Skin epidermis (tissue), 12 donors: ENCODE data around the gene TCERG1.
A peak's percentile ranks its signal among the peaks of the same experiment; 100 is the strongest.

Experiments
- H3K27ac ChIP-seq, 21 experiments: fragments of 200-600 bp; sonication (generic) in 11 of 21; one replicate each; pipeline ENCODE4 v1.5.0; 2020; ENCODE audit warnings: mild to moderate bottlenecking in 3 of 21, inconsistent platforms in 2 of 21, moderate library complexity in 2 of 21
- H3K4me3 ChIP-seq, 7 experiments: fragments of 200-600 bp; sonication (generic) in 2 of 7; one replicate each; pipeline ENCODE4 v1.5.0; 2020; ENCODE audit warnings: inconsistent platforms in 2 of 7, mild to moderate bottlenecking in 2 of 7, moderate library complexity in 1 of 7

Gene TCERG1

DNA sequence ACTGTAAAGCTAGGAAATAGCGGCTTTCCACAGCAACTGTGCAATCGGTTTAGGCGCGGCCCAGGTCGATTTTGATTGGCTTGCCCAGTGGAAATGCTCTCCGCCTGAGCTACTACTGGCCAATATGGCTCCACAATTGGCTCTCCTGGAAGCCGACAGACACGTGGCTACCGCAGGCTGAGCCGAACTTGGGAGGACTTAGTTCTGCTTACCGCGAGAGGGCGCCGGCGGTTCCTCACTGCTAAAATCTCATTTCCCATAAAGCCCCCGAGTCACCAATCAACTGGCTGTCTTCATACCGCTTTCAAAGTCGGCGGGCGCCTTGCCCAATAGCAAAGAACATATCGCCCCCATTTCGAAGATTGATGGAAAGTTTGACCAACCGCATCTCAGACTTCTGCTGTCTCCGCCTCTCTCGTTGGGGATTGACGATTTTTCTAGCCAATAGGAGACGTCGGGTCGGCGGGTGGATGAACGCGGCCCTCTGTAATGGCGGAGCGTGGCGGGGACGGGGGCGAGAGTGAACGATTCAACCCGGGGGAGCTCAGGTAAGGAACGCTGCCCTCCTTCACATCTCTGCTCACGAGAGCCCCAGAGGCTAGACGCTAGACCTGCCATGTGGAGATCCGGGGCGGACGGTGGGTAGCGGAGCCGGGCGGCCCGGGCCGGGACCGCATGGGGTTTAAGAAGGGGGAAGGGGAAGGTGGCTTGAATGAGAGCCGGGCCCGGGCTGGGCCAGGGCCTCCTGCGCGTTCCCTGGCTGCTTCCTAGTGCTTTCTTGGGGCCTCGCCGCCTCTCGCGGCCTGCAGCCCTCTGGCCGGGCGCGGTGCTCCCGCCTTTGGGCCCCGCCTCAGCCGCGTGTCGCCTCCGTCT, at the start of gene TCERG1:
Gene TCERG1 (plus strand): TSS at position 473 of the 873 bp plus-strand sequence. CDS start 17 bp downstream, at position 490.
- Histone ChIP-seq H3K27ac (peak within 1 kb of the TSS; percentile 90 to 100 (median 97)), H3K4me3 (peak within 1 kb of the TSS; percentile 89 to 100 (median 97))

DNA sequence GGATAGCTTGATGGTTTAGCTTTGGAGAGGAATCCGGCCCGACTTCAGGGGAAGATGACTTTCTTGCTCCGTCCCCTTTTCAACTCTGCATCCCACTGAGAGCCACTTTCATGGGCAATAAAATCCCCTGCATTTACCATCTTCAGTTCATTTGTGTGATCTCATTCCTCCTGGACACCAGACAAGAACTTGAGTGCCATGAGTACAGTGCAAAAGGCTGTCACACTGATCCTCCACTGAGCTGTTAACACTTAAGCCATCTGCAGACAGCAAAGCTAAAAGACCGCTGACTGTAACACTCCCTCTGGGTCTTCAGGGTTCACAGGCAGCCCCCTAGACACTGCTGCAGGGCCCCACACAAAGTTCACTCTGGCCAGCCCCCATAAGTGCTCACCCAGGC, 48.3 kb upstream of the TCERG1 start:
- Histone ChIP-seq H3K4me3 (no peak overlapping the region), H3K27ac (no peak overlapping the region)

- no peak overlapping the region for H3K4me3 ChIP-seq
- H3K27ac ChIP-seq = no peak overlapping the region
These were observed 47.7 kb upstream of the TCERG1 start for GRCh38 chr5:146399481-146399880.

GRCh38 chr5:146400201-146400600, 46.9 kb upstream of the TCERG1 start:
- Histone ChIP-seq H3K27ac (no peak overlapping the region), H3K4me3 (no peak overlapping the region)

GRCh38 chr5:146401021-146401420, 46.1 kb upstream of the TCERG1 start:
- H3K27ac ChIP-seq = no peak overlapping the region

GRCh38 chr5:146402949-146403348, 44.2 kb upstream of the TCERG1 start:
- Histone ChIP-seq H3K27ac (no peak overlapping the region), H3K4me3 (no peak overlapping the region)

More at GRCh38 chr5:146401021-146401420, 46.1 kb upstream of the TCERG1 start:
- H3K4me3 ChIP-seq = no peak overlapping the region

DNA sequence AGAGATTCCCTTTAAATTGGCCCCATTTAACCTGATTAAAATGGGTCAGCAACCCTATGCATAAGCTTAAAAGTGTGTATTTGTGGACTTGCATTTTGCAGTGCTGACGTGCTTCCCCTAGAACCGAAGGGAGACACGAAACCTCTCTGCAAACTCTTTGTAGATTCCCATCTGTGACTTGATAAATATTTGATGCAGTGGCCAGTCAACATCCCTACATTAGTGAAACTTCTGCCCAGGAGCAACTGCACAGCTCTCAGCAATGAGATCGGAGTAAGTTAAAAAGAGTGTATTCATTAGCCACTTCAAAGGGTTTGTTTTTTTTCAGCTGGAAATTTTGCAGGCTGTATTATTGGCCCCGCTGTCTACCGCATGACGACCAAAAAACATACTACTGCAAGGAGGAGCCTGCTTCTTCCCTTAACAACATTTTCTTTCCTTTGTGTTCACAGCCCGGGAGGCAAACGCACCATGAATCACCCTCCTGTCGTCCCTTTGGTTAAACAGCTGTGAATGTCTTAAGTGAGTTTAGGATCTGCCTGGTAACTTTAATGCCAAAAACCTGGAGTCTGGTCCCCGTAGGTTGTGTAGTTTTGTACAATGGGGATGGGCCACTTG, 38.0 kb upstream of the TCERG1 start:
- H3K27ac ChIP-seq = no peak overlapping the region
- H3K4me3 ChIP-seq = no peak overlapping the region

DNA sequence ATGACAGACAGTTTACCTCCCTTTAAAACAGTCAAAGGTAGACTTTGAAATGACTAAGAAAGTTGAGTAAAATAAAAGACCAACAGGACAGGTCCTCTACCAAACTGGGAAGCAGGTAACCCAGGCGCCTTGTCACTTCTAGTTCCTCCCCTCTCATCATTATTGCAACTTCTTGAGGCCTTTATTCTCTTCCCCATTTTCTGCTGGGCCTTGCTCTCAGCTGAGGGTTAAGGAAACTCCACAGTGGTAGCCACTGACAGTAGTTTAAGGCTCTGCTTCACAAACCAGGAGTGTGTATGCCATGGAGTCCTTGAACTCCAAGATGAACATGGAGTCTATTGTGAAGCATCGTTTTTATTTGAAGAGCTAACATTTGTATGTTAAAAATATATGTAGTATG, 36.9 kb upstream of the TCERG1 start:
- H3K4me3 ChIP-seq = no peak overlapping the region

GRCh38 chr5:146419696-146420095, 27.4 kb upstream of the TCERG1 start:
- Histone ChIP-seq H3K4me3 (no peak overlapping the region), H3K27ac (no peak overlapping the region)

More for the DNA sequence above, 36.9 kb upstream of the TCERG1 start:
- H3K27ac ChIP-seq = no peak overlapping the region

GRCh38 chr5:146425023-146425422, 22.1 kb upstream of the TCERG1 start:
- Histone ChIP-seq H3K27ac (no peak overlapping the region), H3K4me3 (no peak overlapping the region)

- H3K27ac ChIP-seq = no peak overlapping the region
These were observed 20.8 kb upstream of the TCERG1 start for GRCh38 chr5:146426305-146426704.

GRCh38 chr5:146426853-146427618, 20.1 kb upstream of the TCERG1 start:
- no peak overlapping the region for H3K27ac ChIP-seq
- H3K4me3 ChIP-seq = no peak overlapping the region

More at GRCh38 chr5:146426305-146426704, 20.8 kb upstream of the TCERG1 start:
- H3K4me3 ChIP-seq = no peak overlapping the region

DNA sequence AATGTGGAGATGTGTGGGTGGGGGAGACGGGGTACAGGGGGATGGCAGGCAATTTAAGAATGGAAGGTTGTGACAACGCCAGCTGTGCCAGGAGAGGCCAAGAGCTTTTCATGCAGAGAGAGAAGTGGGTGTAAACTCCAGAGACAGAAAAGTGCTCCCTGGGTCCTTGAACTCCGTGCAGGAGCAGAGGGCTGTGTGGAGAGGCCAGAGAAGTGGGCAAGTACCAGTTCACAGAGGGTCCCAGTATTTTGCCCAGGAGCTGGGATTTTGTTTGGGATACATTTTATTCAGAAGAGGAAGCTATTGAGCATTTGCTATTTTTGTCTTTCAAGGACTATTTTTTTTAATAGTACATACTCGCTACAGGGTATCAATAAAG, 19.5 kb upstream of the TCERG1 start:
- Histone ChIP-seq H3K27ac (no peak overlapping the region), H3K4me3 (no peak overlapping the region)

DNA sequence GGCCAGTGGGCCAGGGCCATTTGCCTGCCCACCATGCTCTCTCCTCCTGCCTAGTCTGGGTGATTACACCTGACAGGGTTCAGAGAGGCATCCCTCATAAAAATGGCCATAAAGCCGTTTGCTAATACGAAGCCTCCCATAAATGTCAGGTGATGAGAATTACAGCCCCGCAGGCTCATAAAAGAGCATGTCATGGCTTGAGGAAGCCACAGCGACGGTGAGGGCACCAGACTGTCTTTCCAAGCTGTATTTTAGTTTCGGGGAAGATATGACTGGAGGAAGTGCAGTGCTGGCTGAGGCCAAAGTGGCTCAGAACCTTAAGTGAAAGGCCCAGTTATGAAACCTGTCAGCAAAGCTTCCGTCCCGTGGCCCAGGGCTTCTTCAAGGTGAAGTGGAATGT, 18.5 kb upstream of the TCERG1 start:
- no peak overlapping the region for H3K27ac ChIP-seq

GRCh38 chr5:146440353-146440752, 6.8 kb upstream of the TCERG1 start:
- Histone ChIP-seq H3K27ac (no peak overlapping the region), H3K4me3 (no peak overlapping the region)

More for the DNA sequence above, 18.5 kb upstream of the TCERG1 start:
- H3K4me3 ChIP-seq = no peak overlapping the region

DNA sequence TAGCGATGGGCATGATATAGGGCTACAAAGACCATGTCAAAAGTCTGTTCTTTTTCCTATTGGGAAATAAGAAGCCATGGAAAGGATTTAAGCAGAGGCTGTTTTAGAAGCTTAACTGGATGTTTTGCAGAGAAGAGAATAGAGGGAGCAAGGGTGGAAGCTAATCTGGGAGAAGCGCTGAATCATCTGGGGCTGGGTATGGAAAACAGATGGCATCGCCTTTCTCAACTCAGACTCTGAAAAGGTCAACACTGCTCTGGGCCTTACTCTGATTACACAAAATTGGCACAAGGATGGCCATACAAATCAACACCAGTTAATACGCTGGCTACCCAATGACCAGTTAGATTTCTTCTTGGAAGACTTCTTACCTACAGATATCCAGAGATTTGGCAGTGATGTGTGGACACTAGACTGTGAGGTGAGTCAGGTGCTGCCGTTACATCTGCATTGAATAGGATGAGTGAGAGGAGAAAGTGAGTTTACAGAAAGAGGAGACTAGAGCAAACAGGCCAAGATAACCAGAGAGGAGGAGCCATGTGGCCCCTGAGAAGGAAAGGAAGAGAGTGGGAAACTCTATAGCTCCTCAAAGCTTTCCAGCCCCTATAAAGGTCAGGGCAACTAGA, 6.2 kb upstream of the TCERG1 start:
- Histone ChIP-seq H3K27ac (no peak overlapping the region), H3K4me3 (no peak overlapping the region)

GRCh38 chr5:146441896-146442295, 5.2 kb upstream of the TCERG1 start:
- Histone ChIP-seq H3K27ac (no peak overlapping the region), H3K4me3 (no peak overlapping the region)

DNA sequence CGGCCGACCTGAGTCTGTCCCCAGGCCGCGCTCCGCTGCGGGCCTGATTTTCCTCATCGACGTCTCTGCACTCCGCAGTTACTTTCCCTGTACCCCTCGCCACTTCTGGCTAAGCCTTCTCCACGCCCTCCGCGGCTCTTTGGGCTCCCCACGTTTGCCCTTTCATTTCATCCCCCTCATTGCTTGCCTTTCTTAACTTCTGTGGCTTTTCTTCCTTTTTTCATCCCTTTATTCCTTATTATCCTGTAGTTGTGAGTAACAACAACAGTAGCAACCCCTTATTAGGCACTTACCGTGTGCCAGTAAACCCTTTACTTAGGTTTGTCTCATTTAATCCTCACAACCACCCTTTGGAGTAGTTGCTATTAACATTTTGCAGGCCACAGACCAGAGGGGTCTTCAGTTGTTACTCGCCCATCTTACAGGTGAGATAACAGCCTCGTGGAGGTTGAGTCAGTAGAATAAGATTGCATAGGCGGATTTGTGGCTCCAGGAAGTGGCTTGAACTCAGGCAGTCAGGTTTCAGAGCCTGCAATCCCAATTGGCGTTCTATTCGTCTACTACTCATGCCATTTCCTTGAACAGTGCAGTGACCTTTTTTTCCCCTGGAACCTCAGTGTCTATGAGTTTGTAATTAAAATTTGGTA, 724 bp downstream of the TCERG1 start:
- peak overlapping the region; percentile 89 to 100 (median 97) for H3K4me3 ChIP-seq
- H3K27ac ChIP-seq = peak overlapping the region; percentile 90 to 100 (median 97)

GRCh38 chr5:146448783-146449519, 1.8 kb downstream of the TCERG1 start:
- peak overlapping the region in 1 of 21 experiments; percentile 93 for H3K27ac ChIP-seq
- H3K4me3 ChIP-seq = peak overlapping the region in 3 of 7 experiments; percentile 97 to 100 (median 100)
